ENCODE measurements around the gene PCDHB13. TPM values are rescaled to one million over a fixed set of nuclear protein-coding genes. Genes with fewer than 3 reads are reported as not detected.
"Not testable (repeated sequence)": the region's sequence is repeated elsewhere in the genome, so short reads cannot be mapped to it uniquely, and the experiment has no call there.

Gene PCDHB13
- total RNA-seq (under 1 TPM; 0.09 to 0.11 TPM), polyA plus RNA-seq (not detected)

DNA sequence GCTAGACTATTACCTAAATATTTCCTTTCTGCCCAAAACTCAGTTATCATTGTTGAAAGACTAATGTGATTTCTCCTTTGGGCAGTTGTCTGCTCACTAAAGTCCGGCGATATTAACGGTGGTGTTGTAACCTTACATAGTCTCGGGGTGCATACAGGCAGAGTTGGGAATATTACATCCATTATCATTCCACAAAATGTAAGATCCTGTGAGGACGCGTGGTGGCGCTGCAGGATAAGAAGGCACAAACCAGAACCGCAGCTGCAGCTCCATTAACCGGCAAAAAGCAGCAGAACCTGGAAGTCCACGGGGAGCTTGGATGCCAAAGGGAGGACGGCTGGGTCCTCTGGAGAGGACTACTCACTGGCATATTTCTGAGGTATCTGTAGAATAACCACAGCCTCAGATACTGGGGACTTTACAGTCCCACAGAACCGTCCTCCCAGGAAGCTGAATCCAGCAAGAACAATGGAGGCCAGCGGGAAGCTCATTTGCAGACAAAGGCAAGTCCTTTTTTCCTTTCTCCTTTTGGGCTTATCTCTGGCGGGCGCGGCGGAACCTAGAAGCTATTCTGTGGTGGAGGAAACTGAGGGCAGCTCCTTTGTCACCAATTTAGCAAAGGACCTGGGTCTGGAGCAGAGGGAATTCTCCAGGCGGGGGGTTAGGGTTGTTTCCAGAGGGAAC, at the start of gene PCDHB13:
Gene PCDHB13, plus strand, starts transcription at position 264 of the 684 bp plus-strand sequence. Its CDS starts 205 bp downstream, at position 469.
- CTCF ChIA-PET (ENCODE audit: partially characterized antibody), result interaction anchor here (0.8 kb wide), 1 partner anchor 13 kb away, joined by 3 read pairs; no protein-coding TSS in a partner anchor
- H3K36me3 ChIP-seq (ENCODE audit: insufficient read depth, low read length); H3K9me3 ChIP-seq (ENCODE audit: control insufficient read depth in 1 of 2, low read length in 2 of 2); H3K36me3 Mint-ChIP-seq; H3K27ac ChIP-seq (ENCODE audit: low read depth, low read length); H3K27me3 ChIP-seq (ENCODE audit: insufficient read depth, low read length); H3K4me3 ChIP-seq (ENCODE audit: low read length in 2 of 2); H3K4me1 Mint-ChIP-seq; H3K4me1 ChIP-seq (ENCODE audit: insufficient read depth, low read length); H3K27ac Mint-ChIP-seq; POLR2A ChIA-PET (ENCODE audit: partially characterized antibody): not testable (repeated sequence)
- intact Hi-C loops (cut with micrococcal nuclease), result loop anchor here (2.0 kb wide), 1 partner anchor 345 kb away; no protein-coding TSS in a partner anchor
- H3K27me3 Mint-ChIP-seq, result peaks cover 38 to 45% of the 10 kb centered on the region in 2 donors
- peak in 3 of 5 donors; percentile 22 to 45 (median 22) for DNase-seq
- H3K9me3 Mint-ChIP-seq, result peaks cover 0 to 56% (median 43%) of the 10 kb centered on the region in 8 donors
- H3K4me3 Mint-ChIP-seq, result peak within 1 kb of the TSS in 5 of 8 donors; percentile 10 to 78 (median 63)

DNA sequence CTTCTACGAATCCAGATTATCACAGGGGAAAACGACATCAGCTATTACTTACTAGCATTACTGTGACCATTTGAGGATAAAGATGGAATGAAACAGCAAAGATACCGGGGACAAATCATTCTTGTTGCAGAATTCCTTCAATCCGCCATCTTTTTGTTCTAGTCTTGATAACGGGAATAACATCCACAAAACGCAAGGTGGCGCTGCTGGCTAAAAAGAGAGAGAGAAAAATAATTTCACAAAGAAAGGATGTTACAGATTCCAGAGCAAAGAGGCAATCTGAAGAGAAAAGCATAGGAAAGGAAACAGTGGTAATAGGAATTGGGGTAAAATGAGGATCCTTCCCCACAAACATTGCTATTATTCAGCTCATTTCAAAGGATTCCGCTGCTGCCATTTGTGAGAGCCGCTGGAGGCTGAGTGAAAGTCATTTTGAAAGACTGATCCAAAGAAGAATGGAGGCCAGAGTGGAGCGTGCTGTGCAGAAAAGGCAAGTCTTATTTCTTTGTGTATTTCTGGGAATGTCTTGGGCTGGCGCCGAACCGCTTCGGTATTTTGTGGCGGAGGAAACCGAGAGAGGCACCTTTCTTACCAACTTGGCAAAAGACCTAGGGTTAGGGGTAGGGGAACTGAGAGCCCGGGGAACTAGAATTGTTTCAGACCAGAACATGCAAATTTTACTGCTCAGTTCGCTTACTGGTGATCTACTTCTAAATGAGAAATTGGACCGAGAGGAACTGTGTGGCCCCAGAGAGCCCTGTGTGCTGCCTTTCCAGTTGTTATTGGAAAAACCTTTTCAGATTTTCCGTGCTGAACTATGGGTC, 41.1 kb upstream of the PCDHB13 start, which contains the start of gene PCDHB7:
Gene PCDHB7, plus strand, starts transcription at position 264 of the 824 bp plus-strand sequence. Its CDS starts 192 bp downstream, at position 456.
- H3K27me3 Mint-ChIP-seq, result peaks cover 24 to 33% of the 10 kb centered on the region in 2 donors
- H3K4me3 Mint-ChIP-seq, result peak within 1 kb of the TSS in 3 of 8 donors; percentile 14 to 35 (median 16)
- peak in 2 of 5 donors; percentile 6 to 23 for DNase-seq
- H3K27ac Mint-ChIP-seq, result no peak within 1 kb of the TSS
- Histone ChIP-seq H3K4me3 (ENCODE audit: low read length in 2 of 2) (no peak within 1 kb of the TSS), H3K36me3 (ENCODE audit: insufficient read depth, low read length) (no peaks in the 10 kb centered on the region), H3K27me3 (ENCODE audit: insufficient read depth, low read length) (no peaks in the 10 kb centered on the region), H3K27ac (ENCODE audit: low read depth, low read length) (no peak within 1 kb of the TSS), H3K9me3 (ENCODE audit: control insufficient read depth in 1 of 2, low read length in 2 of 2) (no peaks in the 10 kb centered on the region), H3K4me1 (ENCODE audit: insufficient read depth, low read length) (no peaks in the 10 kb centered on the region)
- intact Hi-C loops (cut with micrococcal nuclease), result loop anchor here (1.0 kb wide), 1 partner anchor 392 kb away; no protein-coding TSS in a partner anchor
- POLR2A ChIA-PET (ENCODE audit: partially characterized antibody), result no interaction called here
- peaks cover 0 to 10% (median 3%) of the 10 kb centered on the region in 4 donors for H3K4me1 Mint-ChIP-seq
- CTCF ChIA-PET (ENCODE audit: partially characterized antibody), result no interaction called here
- H3K36me3 Mint-ChIP-seq, result peaks cover 0 to 4% of the 10 kb centered on the region in 2 donors
- H3K9me3 Mint-ChIP-seq, result peaks cover 0 to 33% (median 13%) of the 10 kb centered on the region in 8 donors

DNA sequence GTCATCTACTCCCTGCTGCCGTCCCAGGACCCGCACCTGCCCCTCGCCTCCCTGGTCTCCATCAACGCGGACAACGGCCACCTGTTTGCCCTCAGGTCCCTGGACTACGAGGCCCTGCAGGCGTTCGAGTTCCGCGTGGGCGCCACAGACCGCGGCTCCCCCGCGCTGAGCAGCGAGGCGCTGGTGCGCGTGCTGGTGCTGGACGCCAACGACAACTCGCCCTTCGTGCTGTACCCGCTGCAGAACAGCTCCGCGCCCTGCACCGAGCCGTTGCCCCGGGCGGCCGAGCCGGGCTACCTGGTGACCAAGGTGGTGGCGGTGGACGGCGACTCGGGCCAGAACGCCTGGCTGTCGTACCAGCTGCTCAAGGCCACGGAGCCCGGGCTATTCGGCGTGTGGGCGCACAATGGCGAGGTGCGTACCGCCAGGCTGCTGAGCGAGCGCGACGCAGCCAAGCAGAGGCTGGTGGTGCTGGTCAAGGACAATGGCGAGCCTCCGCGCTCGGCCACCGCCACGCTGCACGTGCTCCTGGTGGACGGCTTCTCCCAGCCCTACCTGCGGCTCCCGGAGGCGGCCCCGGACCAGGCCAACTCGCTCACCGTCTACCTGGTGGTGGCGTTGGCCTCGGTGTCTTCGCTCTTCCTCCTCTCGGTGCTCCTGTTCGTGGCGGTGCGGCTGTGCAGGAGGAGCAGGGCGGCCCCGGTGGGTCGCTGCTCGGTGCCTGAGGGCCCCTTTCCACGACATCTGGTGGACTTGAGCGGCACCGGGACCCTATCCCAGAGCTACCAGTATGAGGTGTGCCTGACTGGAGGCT, 39.2 kb upstream of the PCDHB13 start:
- H3K4me3 ChIP-seq (ENCODE audit: low read length in 2 of 2); H3K9me3 ChIP-seq (ENCODE audit: control insufficient read depth in 1 of 2, low read length in 2 of 2); H3K4me3 Mint-ChIP-seq; H3K36me3 Mint-ChIP-seq; H3K27ac ChIP-seq (ENCODE audit: low read depth, low read length); CTCF ChIA-PET (ENCODE audit: partially characterized antibody); DNase-seq; intact Hi-C loops (cut with micrococcal nuclease); H3K27ac Mint-ChIP-seq; H3K36me3 ChIP-seq (ENCODE audit: insufficient read depth, low read length); H3K27me3 ChIP-seq (ENCODE audit: insufficient read depth, low read length); H3K4me1 ChIP-seq (ENCODE audit: insufficient read depth, low read length); POLR2A ChIA-PET (ENCODE audit: partially characterized antibody): not testable (repeated sequence)
- peaks cover 0 to 28% (median 13%) of the 10 kb centered on the region in 8 donors for H3K9me3 Mint-ChIP-seq
- peaks cover 18 to 22% of the 10 kb centered on the region in 2 donors for H3K27me3 Mint-ChIP-seq
- H3K4me1 Mint-ChIP-seq, result peaks cover 0 to 10% (median 3%) of the 10 kb centered on the region in 4 donors

DNA sequence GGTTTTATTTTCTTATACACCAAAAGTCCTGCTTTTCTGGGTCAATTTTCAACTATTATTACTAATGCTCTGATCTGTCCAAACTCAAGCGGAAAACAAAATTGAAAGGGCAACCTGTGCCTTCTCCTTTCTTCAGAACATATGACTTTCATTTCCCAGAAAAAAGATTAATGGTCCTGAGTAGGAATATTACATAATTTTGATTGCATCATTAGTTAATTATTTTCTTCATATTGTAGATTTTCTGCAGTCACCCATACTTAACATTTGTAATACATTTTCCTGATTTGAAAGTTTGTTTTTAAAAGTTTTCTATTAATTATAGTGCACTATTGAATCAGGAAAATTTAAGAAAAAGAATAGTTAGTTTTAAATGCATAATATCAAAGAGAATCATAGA, 37.8 kb upstream of the PCDHB13 start:
- peaks cover 16 to 21% of the 10 kb centered on the region in 2 donors for H3K27me3 Mint-ChIP-seq
- intact Hi-C loops (cut with micrococcal nuclease), result no loop called here
- POLR2A ChIA-PET (ENCODE audit: partially characterized antibody), result no interaction called here

DNA sequence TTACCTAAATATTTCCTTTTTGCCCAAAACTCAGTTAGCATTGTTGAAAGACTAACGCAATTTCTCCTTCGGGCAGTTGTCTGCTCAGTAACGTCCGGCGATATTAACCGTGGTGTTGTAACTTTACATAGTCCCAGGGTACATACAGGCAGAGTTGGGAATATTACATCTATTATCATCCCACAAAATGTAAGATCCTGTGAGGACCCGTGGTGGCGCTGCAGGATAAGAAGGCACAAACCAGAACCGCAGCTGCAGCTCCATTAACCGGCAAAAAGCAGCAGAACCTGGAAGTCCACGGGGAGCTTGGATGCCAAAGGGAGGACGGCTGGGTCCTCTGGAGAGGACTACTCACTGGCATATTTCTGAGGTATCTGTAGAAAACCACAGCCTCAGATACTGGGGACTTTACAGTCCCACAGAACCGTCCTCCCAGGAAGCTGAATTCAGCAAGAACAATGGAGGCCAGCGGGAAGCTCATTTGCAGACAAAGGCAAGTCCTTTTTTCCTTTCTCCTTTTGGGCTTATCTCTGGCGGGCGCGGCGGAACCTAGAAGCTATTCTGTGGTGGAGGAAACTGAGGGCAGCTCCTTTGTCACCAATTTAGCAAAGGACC, 36.0 kb upstream of the PCDHB13 start, which contains the start of gene PCDHB8:
Gene PCDHB8, plus strand, starts transcription at position 214 of the 615 bp plus-strand sequence. Its CDS starts 245 bp downstream, at position 459.
- Mint-ChIP-seq H3K27me3 (peaks cover 18 to 27% of the 10 kb centered on the region in 2 donors), H3K9me3 (peaks cover 0 to 34% (median 15%) of the 10 kb centered on the region in 8 donors), H3K4me1 (peaks cover 0 to 11% (median 0%) of the 10 kb centered on the region in 4 donors)
- H3K36me3 Mint-ChIP-seq; H3K27me3 ChIP-seq (ENCODE audit: insufficient read depth, low read length); CTCF ChIA-PET (ENCODE audit: partially characterized antibody); POLR2A ChIA-PET (ENCODE audit: partially characterized antibody); H3K27ac Mint-ChIP-seq; H3K36me3 ChIP-seq (ENCODE audit: insufficient read depth, low read length); H3K4me3 Mint-ChIP-seq; intact Hi-C loops (cut with micrococcal nuclease); H3K4me1 ChIP-seq (ENCODE audit: insufficient read depth, low read length); H3K4me3 ChIP-seq (ENCODE audit: low read length in 2 of 2); H3K9me3 ChIP-seq (ENCODE audit: control insufficient read depth in 1 of 2, low read length in 2 of 2); H3K27ac ChIP-seq (ENCODE audit: low read depth, low read length): not testable (repeated sequence)
- peak in 1 of 5 donors; percentile 2 for DNase-seq

More for the DNA sequence above, 37.8 kb upstream of the PCDHB13 start:
- no peak for DNase-seq
- Mint-ChIP-seq H3K36me3 (peaks cover 0 to 4% of the 10 kb centered on the region in 2 donors), H3K4me3 (no peak overlapping the region), H3K9me3 (peaks cover 0 to 27% (median 15%) of the 10 kb centered on the region in 8 donors), H3K4me1 (peaks cover 0 to 10% (median 3%) of the 10 kb centered on the region in 4 donors), H3K27ac (no peak overlapping the region)
- H3K27ac ChIP-seq (ENCODE audit: low read depth, low read length), result no peak overlapping the region
- H3K9me3 ChIP-seq (ENCODE audit: control insufficient read depth in 1 of 2, low read length in 2 of 2), result no peaks in the 10 kb centered on the region
- H3K4me3 ChIP-seq (ENCODE audit: low read length in 2 of 2), result no peak overlapping the region
- H3K36me3 ChIP-seq (ENCODE audit: insufficient read depth, low read length), result no peaks in the 10 kb centered on the region
- no peaks in the 10 kb centered on the region for H3K4me1 ChIP-seq (ENCODE audit: insufficient read depth, low read length)
- CTCF ChIA-PET (ENCODE audit: partially characterized antibody), result no interaction called here
- no peaks in the 10 kb centered on the region for H3K27me3 ChIP-seq (ENCODE audit: insufficient read depth, low read length)

DNA sequence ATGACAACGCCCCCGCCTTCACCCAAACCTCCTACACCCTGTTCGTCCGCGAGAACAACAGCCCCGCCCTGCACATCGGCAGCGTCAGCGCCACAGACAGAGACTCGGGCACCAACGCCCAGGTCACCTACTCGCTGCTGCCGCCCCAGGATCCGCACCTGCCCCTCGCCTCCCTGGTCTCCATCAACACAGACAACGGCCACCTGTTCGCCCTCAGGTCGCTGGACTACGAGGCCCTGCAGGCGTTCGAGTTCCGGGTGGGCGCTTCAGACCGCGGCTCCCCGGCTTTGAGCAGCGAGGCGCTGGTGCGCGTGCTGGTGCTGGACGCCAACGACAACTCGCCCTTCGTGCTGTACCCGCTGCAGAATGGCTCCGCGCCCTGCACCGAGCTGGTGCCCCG, 34.3 kb upstream of the PCDHB13 start:
- H3K36me3 Mint-ChIP-seq; CTCF ChIA-PET (ENCODE audit: partially characterized antibody); H3K27ac ChIP-seq (ENCODE audit: low read depth, low read length); H3K4me1 Mint-ChIP-seq; H3K27me3 ChIP-seq (ENCODE audit: insufficient read depth, low read length); H3K36me3 ChIP-seq (ENCODE audit: insufficient read depth, low read length); POLR2A ChIA-PET (ENCODE audit: partially characterized antibody); H3K4me3 ChIP-seq (ENCODE audit: low read length in 2 of 2); DNase-seq; H3K27ac Mint-ChIP-seq; H3K9me3 ChIP-seq (ENCODE audit: control insufficient read depth in 1 of 2, low read length in 2 of 2); H3K4me1 ChIP-seq (ENCODE audit: insufficient read depth, low read length); intact Hi-C loops (cut with micrococcal nuclease); H3K4me3 Mint-ChIP-seq: not testable (repeated sequence)
- Mint-ChIP-seq H3K27me3 (peaks cover 16 to 18% of the 10 kb centered on the region in 2 donors), H3K9me3 (peaks cover 0 to 31% (median 18%) of the 10 kb centered on the region in 8 donors)

Measured in CD4-positive, alpha-beta memory T cell (primary cell).